ENCODE results near the gene LENG1.

The LENG1 gene

GRCh38 chr19:54156490-54156889 lies 3.0 kb downstream of the LENG1 start:
- peaks cover 32% of the 10 kb centered on the region for H3K4me1 Mint-ChIP-seq
- TF ChIP-seq, protein P1, sequence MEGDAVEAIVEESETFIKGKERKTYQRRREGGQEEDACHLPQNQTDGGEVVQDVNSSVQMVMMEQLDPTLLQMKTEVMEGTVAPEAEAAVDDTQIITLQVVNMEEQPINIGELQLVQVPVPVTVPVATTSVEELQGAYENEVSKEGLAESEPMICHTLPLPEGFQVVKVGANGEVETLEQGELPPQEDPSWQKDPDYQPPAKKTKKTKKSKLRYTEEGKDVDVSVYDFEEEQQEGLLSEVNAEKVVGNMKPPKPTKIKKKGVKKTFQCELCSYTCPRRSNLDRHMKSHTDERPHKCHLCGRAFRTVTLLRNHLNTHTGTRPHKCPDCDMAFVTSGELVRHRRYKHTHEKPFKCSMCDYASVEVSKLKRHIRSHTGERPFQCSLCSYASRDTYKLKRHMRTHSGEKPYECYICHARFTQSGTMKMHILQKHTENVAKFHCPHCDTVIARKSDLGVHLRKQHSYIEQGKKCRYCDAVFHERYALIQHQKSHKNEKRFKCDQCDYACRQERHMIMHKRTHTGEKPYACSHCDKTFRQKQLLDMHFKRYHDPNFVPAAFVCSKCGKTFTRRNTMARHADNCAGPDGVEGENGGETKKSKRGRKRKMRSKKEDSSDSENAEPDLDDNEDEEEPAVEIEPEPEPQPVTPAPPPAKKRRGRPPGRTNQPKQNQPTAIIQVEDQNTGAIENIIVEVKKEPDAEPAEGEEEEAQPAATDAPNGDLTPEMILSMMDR (IDR thresholded peaks at IDR 0.05; ENCODE audit: unreplicated experiment in 3 of 3), result no peak
- H3K27ac Mint-ChIP-seq, result no peak overlapping the region
- H3K27me3 Mint-ChIP-seq (ENCODE audit: low read depth), result no peaks in the 10 kb centered on the region
- peak overlapping the region in 1 of 3 experiments; percentile 32 for H3K4me3 Mint-ChIP-seq
- peaks cover 6% of the 10 kb centered on the region for H3K9me3 Mint-ChIP-seq
- H3K36me3 Mint-ChIP-seq (ENCODE audit: low read depth), result peaks cover 42% of the 10 kb centered on the region

DNA sequence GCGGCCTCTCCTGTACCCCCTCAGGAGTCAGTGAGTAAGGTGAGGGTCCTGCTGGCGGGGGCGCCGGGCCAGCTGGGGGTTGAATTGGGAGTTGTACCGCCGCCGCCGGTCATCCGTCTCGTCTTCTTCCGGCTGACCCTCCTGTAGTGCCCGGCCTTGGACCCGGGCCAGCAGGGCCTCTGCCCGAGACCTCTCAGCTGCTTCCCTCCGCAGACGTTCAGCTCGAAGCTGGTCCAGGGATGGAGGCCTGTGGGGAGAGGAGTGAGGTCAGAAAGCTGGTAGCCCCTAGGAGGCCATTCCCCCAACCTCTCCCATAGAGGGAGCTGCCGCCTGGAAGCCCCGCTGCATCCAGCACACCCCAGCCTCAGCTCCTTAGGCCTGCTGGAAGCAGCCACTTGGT lies 3.8 kb downstream of the LENG1 start:
- Mint-ChIP-seq H3K4me3 (no peak overlapping the region), H3K27me3 (ENCODE audit: low read depth) (no peaks in the 10 kb centered on the region), H3K27ac (no peak overlapping the region), H3K9me3 (peaks cover 4% of the 10 kb centered on the region), H3K36me3 (ENCODE audit: low read depth) (peaks cover 48% of the 10 kb centered on the region), H3K4me1 (peaks cover 27% of the 10 kb centered on the region)
- TF ChIP-seq, protein P1 (IDR thresholded peaks at IDR 0.05; ENCODE audit: unreplicated experiment in 3 of 3), result no peak

DNA sequence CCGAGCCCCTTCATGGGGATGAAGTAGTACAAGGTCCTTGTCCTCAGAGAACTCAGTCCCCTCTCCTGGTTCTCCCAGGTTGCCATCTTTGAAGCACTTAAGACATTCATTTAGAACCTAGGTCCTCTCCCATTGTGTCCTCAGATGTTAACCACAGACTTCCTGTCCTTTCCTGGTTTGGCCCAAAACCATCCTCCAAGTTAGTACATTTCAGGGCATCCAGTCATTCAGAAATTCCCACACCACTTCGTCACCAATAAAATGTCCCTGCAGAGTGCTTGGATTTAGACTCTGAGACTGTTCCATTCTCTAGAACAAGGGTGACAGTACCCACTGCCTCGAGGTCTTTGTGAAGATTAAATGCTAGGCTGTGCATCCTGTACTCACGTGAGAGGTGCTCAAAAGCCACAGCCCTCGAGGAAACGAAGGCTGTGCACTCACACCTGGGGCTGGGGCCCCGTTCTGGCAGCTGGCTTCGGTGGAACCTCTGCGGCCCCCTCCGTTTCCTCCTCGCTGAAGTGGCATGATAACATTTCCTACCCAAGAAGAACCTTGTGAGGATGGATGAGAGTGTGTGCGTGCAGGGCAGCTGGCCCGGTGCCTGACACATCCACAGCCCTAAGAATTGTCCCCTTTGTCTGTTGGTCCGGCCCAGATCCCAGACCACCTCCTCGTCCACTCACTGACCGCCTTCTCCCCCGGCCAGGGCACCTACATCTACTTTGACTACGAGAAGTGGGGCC lies 4.7 kb downstream of the LENG1 start:
- Mint-ChIP-seq H3K27me3 (ENCODE audit: low read depth) (no peaks in the 10 kb centered on the region), H3K4me3 (no peak overlapping the region), H3K27ac (peak overlapping the region in 2 of 3 experiments; percentile 37 to 43), H3K36me3 (ENCODE audit: low read depth) (peaks cover 49% of the 10 kb centered on the region), H3K4me1 (peaks cover 19% of the 10 kb centered on the region), H3K9me3 (peaks cover under 1% of the 10 kb centered on the region)
- TF ChIP-seq, protein P1 (IDR thresholded peaks at IDR 0.05; ENCODE audit: unreplicated experiment in 3 of 3), result no peak

DNA sequence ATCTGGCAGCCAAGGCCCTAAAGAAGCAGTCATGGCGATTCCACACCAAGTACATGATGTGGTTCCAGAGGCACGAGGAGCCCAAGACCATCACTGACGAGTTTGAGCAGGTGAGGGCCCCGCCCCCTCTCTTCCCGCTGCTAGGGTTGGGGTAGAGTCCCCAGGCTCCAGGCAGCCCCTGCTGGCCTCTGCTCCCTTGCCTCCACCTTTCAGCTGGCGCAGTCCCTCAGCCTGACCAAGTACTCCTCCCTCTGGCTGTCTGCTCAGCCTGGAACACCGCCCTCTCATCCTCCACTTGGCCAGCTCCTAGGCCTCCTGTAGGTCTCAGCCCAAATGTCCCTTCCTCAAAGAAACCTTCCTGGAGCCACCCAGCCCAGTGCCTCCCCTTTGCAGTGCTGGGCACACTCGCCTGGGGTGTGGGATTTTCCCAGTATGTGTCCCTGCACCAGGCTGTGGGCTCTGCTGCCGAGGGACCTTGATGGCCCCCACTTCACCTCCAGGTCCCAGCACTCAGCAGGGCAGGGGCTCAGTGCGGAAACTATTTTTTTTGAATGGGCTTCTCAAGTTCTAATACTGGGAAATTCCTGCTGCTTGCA lies 5.7 kb downstream of the LENG1 start:
- TF ChIP-seq, protein P1 (IDR thresholded peaks at IDR 0.05; ENCODE audit: unreplicated experiment in 3 of 3), result no peak
- Mint-ChIP-seq H3K4me3 (no peak overlapping the region), H3K9me3 (no peaks in the 10 kb centered on the region), H3K27ac (peak overlapping the region in 1 of 3 experiments; percentile 37), H3K4me1 (peaks cover 12% of the 10 kb centered on the region), H3K27me3 (ENCODE audit: low read depth) (no peaks in the 10 kb centered on the region), H3K36me3 (ENCODE audit: low read depth) (peaks cover 53% of the 10 kb centered on the region)

DNA sequence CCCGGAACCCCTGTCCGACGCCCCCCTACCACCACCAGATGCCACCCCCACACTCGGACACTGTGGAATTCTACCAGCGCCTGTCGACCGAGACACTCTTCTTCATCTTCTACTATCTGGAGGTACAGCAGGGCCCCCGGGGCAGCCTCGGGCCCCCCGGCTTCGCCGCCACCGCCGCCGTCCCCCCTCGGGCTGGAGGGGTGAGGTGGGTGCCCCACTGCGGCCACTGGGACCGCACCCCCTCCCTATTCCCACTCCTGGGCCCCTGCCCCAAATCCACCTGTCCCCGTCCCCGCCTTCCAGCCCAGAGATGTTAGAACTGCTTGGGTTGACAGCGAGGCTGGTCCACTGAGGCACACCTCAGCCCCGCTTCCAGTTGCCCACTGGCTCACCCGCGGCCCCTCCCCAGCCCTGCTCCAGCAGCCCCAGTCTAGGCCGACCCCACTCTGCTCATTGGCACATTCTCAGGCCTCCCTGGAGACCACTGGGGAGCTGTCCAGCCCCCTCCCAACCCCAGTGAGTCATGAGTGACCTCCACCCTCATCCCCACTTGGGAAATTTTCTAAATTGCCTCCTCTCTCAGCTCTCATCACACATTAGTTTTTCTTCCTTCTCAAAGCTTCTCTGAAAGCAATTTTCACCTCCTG lies 6.5 kb downstream of the LENG1 start:
- TF ChIP-seq, protein P1 (IDR thresholded peaks at IDR 0.05; ENCODE audit: unreplicated experiment in 3 of 3), result no peak
- H3K4me1 Mint-ChIP-seq, result peaks cover 5% of the 10 kb centered on the region
- no peaks in the 10 kb centered on the region for H3K9me3 Mint-ChIP-seq
- H3K27ac Mint-ChIP-seq, result peak overlapping the region in 2 of 3 experiments; percentile 23 to 37
- H3K27me3 Mint-ChIP-seq (ENCODE audit: low read depth), result no peaks in the 10 kb centered on the region
- H3K4me3 Mint-ChIP-seq, result no peak overlapping the region
- peaks cover 55% of the 10 kb centered on the region for H3K36me3 Mint-ChIP-seq (ENCODE audit: low read depth)
